GM19397 (cell line): ENCODE results near the gene ALOXE3.
"Not testable (repeated sequence)": the region's sequence is repeated elsewhere in the genome, so short reads cannot be mapped to it uniquely, and the experiment has no call there.

Experiments
- ATAC-seq: cut with Tn5 transposase; IDR thresholded peaks from one replicate; pipeline ENCODE4 v1.9.1; 2021; ENCODE audit warnings: mild to moderate bottlenecking, moderate library complexity; ENCODE audit not compliant: unreplicated experiment

ALOXE3 gene

GRCh38 chr17:8073627-8074484 is 44.5 kb downstream of the ALOXE3 start:
- ATAC-seq, result no peak

GRCh38 chr17:8072729-8073461 is 45.4 kb downstream of the ALOXE3 start:
- no peak for ATAC-seq

GRCh38 chr17:8072341-8072728 is 46.0 kb downstream of the ALOXE3 start:
- no peak for ATAC-seq

- ATAC-seq, result no peak
Measured at GRCh38 chr17:8071496-8071895, 46.8 kb downstream of the ALOXE3 start.

GRCh38 chr17:8069587-8069860 is 48.8 kb downstream of the ALOXE3 start:
- ATAC-seq, result no peak

- ATAC-seq, result no peak
Measured at GRCh38 chr17:8068736-8069586, 49.4 kb downstream of the ALOXE3 start.

GRCh38 chr17:8067806-8068205 is 50.5 kb downstream of the ALOXE3 start:
- no peak for ATAC-seq

GRCh38 chr17:8066841-8067775 is 51.2 kb downstream of the ALOXE3 start:
- no peak for ATAC-seq

GRCh38 chr17:8064561-8065019 is 53.7 kb downstream of the ALOXE3 start:
- ATAC-seq, result no peak

GRCh38 chr17:8063761-8064534 is 54.4 kb downstream of the ALOXE3 start:
- ATAC-seq, result no peak

GRCh38 chr17:8062807-8063483 is 55.4 kb downstream of the ALOXE3 start:
- no peak for ATAC-seq

GRCh38 chr17:8062435-8062806 is 55.9 kb downstream of the ALOXE3 start:
- ATAC-seq, result no peak

- not testable (repeated sequence) for ATAC-seq
Measured at GRCh38 chr17:8061851-8062250, 56.5 kb downstream of the ALOXE3 start.

GRCh38 chr17:8060274-8060673 is 58.0 kb downstream of the ALOXE3 start:
- ATAC-seq, result no peak

GRCh38 chr17:8059131-8059530 is 59.2 kb downstream of the ALOXE3 start:
- no peak for ATAC-seq

GRCh38 chr17:8057691-8058114 is 60.6 kb downstream of the ALOXE3 start:
- ATAC-seq, result no peak

GRCh38 chr17:8056976-8057625 is 61.2 kb downstream of the ALOXE3 start:
- no peak for ATAC-seq

GRCh38 chr17:8056232-8056975 is 61.9 kb downstream of the ALOXE3 start:
- ATAC-seq, result no peak
